GM21515 (cell line): ENCODE results near the gene LDB2.
"Not testable (repeated sequence)": the region's sequence is repeated elsewhere in the genome, so short reads cannot be mapped to it uniquely, and the experiment has no call there.

ENCODE experiments used
- ATAC-seq: cut with Tn5 transposase; IDR thresholded peaks from one replicate; pipeline ENCODE4 v1.9.1; 2021; ENCODE audit not compliant: unreplicated experiment

The LDB2 gene

GRCh38 chr4:16577177-16577576 lies 321.3 kb downstream of the LDB2 start:
- ATAC-seq, result no peak

- ATAC-seq, result no peak
These were observed 323.5 kb downstream of the LDB2 start for GRCh38 chr4:16574981-16575380.

DNA sequence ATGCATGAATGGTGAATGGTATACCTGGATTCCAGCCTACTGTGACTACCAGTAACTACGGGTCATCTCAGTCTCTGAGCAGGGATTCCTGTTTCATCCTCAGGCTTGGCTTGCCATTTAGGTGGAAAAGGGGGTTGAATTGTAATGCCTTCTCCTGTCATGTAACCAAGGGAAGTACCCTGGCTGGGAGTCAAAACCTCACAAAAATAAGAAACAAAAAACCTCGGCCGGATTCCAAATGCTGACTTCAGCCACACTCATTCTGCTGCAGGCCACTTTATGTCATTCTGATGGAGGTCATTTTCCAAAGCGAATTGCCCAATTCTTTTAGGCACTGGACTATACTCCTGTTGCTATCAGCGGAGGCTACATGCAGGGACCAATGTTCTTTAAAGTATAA lies 324.7 kb downstream of the LDB2 start:
- ATAC-seq, result no peak

GRCh38 chr4:16573206-16573605 lies 325.2 kb downstream of the LDB2 start:
- ATAC-seq, result no peak

GRCh38 chr4:16572631-16573030 lies 325.8 kb downstream of the LDB2 start:
- ATAC-seq, result no peak

DNA sequence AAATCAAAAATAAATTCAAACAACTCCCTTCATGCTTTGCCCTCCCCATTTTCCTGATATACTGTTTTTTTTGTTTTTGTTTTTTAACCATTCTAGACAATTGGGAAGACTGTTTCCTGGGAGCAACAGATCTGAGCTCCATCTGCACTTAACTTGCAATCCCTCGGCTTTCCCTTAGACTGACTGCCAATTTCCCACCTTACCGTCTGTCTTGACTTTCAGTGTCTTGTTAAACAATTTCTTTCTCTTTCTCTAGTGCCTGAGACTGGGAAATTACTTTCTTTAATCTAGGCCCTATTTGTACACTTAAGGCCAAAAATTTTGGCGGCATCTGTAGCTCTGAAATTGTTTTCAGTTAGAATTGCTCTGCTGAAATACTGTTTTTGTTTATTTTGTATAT lies 326.3 kb downstream of the LDB2 start:
- ATAC-seq, result no peak

DNA sequence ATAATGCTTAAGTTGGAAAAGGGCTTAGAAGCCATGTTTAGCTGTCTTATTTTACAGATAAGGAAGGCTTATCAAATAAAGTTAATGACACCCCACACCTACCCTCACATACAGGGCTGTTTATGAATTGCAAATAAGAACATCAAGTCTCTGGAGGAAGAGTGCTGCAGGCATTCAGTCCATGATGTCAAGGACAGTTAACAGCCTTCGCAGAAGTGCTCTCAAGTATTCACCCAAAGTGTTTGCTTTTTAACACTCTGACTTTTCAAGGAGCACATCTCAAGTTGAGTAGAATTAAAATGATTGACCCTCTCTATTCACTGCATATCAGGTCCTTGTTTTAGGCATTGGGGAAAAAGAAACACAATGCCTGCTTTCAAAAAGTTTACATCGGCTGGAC lies 328.7 kb downstream of the LDB2 start:
- no peak for ATAC-seq

- ATAC-seq, result not testable (repeated sequence)
These were observed 341.1 kb downstream of the LDB2 start for GRCh38 chr4:16557316-16557715.

GRCh38 chr4:16555156-16555555 lies 343.3 kb downstream of the LDB2 start:
- no peak for ATAC-seq

GRCh38 chr4:16550531-16550930 lies 347.9 kb downstream of the LDB2 start:
- ATAC-seq, result no peak

- no peak for ATAC-seq
These were observed 352.8 kb downstream of the LDB2 start for GRCh38 chr4:16545656-16546055.

GRCh38 chr4:16544869-16545268 lies 353.6 kb downstream of the LDB2 start:
- no peak for ATAC-seq

GRCh38 chr4:16544251-16544721 lies 354.2 kb downstream of the LDB2 start:
- ATAC-seq, result no peak

DNA sequence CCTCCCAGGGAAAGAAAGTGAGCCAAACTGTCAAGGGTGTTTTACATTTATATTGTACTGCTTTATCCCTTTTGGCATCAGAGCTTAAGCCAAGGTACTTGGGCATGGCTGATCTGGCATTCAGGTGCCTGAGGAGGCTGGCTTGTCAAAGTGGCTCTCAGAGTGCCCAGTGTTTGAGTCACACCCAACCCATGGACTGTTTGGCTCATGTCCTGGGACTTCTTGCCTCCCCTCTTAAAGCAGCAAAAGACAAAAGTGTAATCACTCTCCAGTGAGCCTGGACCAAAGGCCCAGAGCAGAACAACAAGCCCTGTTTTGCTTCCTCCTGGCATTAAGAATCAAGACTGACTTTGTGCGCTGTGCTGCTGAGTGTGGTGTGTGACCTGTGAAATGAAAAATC lies 360.5 kb downstream of the LDB2 start:
- ATAC-seq, result no peak

- ATAC-seq, result no peak
These were observed 366.0 kb downstream of the LDB2 start for GRCh38 chr4:16532240-16532970.

- no peak for ATAC-seq
These were observed 367.5 kb downstream of the LDB2 start for GRCh38 chr4:16530688-16531635.

GRCh38 chr4:16524911-16525554 lies 373.4 kb downstream of the LDB2 start:
- no peak for ATAC-seq

- no peak for ATAC-seq
These were observed 374.0 kb downstream of the LDB2 start for GRCh38 chr4:16524406-16524805.

DNA sequence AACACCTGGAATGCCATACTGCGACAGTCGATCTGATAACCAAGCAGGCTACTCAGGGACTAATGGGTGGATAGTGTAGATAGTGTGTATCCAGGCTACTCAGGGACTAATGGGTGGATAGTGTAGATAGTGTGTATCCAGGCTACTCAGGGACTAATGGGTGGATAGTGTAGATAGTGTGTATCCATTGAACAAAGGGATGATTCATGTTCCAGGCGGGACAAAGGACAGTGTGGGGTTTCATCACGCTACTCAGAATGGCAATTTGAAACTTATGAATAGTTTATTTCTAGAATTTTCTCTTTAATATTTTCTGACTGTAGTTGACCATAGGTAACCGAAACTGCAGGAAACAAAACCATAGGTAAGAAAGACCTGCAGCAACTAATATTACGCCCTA lies 374.9 kb downstream of the LDB2 start:
- ATAC-seq, result not testable (repeated sequence)

GRCh38 chr4:16521156-16521915 lies 377.1 kb downstream of the LDB2 start:
- no peak for ATAC-seq
